ENCODE results near the gene CD80.

The CD80 gene

DNA sequence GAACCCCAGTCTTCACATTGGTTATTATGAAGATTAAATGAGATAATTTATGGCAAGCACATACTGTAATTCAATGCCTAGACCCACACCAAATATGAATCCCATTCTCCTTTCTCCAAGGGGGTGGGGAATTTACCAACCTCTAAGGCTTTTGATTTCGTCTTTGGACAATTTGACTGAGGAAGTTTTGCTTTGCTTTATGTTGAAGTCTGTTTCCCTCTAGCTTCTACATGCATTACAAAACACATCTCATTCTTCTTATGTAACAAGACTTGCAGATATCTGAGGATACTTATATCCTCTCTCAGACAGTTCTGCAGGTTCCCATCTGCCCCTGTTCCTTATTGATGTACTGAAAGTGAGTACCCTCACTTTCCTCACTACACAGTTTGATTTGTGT is 12.2 kb downstream of the CD80 start:
- DNase-seq: peak; percentile 48

DNA sequence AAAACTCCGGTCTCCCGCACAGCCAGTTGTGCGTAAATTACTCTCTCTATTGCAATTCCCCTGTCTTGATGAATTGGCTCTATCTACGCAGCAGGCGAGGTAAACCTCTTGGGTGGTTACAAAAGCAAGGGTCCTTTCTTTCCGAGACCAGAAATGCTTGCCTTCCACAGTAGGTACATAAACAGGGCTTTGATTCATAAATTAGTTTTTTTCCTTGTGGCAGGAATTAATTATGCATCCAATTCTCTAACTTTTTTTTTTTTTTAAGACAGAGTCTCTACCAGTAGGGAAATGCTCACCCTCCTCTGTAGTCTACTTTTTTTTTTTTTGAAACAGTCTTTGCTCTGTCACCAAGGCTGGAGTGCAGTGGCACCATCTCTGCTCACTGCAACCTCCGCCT is 16.3 kb downstream of the CD80 start:
- DNase-seq: no peak

DNA sequence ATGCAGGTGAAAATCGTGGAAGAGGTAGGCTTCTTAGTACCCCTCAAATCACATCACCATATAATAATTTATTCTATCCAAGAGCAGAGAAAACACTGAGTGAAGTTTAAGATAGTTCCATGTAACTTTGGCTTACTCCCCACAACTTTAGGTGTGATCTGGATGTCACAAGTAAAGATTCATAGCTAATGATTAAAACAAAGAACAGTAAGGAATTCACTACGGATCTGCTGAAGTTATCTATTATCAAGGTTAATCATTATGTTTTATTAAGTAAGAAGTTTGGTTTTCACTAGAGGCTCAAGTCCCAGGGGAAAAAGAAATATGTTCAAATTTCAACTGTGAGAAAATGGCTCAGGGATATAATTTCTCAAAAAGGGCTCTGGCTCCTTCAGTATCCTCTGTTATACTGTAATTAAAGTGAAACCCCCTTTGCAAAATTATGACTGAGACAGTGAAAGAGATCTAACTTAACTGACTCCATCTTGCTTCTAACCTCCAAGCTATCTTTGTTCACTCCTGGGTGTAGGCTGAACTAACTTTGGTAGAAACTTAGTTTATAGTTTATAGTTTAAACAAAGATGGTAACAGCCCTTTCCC is 17.1 kb downstream of the CD80 start:
- DNase-seq: no peak

GRCh38 chr3:119541547-119541946 is 17.9 kb downstream of the CD80 start:
- no peak for DNase-seq

DNA sequence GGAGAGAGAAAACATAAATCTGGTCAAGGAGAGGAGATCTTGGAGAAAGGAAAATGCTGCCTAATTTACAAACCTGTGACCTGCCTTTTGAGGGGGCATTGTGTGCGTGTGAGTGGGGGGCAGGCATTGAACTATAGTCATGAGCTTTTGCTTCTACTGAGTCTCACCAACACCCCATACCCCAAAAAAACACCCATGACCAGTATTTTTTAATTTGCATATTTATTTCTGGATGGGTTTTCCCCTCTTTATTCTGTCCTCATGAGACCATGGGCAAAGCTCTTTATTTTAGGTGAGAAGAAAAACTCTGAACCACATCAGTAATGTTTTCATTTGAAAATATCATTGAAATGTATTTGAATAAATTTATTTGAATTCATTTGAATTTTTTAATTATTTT is 20.6 kb downstream of the CD80 start:
- DNase-seq: no peak

- no peak for DNase-seq
Observed at GRCh38 chr3:119536757-119537156, 22.7 kb downstream of the CD80 start.

DNA sequence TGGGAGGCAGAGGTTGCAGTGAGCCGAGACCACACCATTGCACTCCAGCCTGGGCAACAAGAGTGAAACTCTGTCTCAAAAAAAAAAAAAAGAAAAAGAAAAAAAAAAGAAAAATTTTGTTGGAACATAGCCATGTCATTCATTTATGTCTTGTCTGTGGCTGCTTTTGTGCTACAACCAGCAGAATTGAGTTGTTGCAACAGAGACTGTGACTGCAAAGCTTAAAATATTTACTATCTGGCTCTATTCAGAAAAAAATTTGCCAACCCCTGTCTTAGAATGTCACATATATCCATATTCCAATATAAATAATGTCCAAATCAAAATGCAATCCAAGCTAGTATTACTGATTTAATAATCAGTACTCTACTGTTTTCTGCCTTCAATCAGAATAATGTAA is 25.1 kb downstream of the CD80 start:
- DNase-seq: no peak

- DNase-seq: no peak
Observed at GRCh38 chr3:119531151-119531550, 28.3 kb downstream of the CD80 start.

DNA sequence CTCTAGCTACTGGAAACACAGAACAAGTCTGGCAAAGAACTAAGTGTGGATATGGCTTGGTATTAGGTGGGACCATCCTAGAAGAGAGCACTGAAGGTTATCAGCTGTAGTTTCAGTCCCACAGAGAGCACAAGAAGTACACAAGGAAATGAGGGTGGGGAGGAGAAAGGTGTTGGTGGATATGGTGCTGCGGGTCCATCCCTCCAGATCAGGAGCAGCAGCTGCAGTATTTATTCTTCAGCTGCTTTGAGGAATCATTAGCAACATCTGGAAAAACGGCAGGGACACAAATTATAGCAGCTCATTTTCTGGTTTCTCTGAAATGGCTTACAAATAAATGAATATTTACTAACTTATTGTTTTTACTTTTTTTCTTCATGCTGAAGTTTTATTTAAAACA is 29.0 kb downstream of the CD80 start:
- DNase-seq: no peak

DNA sequence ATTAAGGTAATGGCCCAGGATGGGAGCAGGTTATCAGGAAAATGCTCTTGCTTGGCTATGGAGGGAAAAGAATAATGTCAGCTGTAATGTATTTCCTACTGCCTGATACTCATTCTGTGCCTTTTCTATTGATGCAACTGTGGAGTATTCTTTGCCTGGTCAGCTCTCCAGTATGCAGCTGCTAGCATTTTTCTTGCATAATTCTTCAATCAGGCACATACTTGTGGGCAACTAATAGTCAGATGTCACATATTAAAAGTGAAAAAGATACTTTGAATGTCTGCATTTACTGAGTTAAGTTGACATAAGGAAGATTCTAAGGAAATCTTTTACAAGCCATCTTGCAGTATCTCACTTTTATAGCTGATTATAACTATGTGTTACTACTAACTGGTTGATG is 29.5 kb downstream of the CD80 start:
- DNase-seq: no peak

GRCh38 chr3:119527714-119528113 is 31.7 kb downstream of the CD80 start:
- no peak for DNase-seq

DNA sequence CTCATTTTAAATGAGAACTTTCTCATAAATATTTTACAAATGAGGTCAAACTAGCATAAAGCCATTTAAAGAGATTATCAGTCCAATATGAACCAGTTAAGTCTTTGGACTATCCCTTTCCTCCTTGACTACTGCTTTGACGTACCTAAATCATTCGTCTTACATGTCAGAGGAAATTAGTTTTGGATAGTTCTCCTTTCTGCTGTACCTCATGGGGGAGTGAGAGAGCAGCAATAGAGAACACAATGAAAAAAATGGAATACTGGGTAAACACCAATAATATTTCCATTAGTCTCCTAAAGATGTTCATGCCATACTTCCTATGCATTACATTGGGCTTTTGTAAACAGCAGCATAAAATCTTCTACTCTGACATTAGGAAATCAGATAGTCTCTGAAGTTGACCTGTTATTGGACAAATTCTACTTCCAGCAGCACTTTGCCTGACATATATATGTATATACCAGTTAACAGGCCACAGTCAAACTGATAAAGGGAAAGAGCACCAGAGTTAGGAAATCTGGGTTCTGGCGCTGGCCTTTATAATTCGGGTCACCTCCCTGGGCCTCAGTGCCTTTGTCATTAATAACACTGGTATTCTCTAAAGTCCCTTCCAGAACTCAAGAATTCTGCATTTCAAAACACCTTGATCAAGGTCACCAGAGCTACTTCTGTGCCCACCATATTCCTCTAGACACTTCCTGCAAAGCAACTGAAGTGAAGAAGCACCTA is 34.3 kb downstream of the CD80 start:
- peak; percentile 51 for DNase-seq

- DNase-seq: no peak
Observed at GRCh38 chr3:119518026-119518425, 41.4 kb downstream of the CD80 start.

DNA sequence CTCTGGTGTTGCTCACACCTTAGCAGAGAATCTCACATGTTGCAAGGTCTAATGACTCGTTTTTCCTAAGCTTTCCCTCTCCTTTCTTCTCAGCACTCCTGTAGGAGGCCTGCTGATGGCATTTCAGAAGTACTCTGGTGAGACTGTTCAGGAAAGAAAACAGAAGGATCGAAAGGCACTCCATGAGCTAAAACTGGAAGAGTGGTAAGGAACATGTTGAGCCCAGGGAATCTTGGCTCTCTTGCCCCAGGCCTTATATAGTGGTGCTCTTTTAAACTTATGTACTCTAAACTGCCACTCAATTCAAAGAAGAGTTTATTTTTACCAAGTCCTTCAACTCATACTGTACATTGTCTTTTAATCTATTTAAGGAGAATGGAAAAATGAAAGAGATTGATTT is 42.3 kb downstream of the CD80 start:
- DNase-seq: no peak

DNA sequence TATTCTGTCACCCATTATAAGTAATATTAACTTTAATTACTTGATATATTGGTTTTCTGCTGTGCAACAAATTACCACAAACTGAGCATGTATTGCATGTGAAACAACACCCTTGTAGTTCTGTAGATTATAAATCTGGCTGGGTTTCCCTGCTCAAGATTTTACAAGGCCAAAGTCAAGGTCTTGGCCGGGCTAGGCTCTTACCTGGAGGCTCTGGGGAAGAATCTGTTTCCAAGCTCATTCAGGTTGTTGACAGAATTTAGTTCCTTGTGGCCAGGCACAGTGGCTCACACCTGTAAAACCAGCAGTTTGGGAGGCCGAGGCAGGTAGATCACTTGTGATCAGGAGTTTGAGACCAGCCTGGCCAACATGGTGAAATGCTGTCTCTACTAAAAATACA is 44.8 kb downstream of the CD80 start:
- no peak for DNase-seq

DNA sequence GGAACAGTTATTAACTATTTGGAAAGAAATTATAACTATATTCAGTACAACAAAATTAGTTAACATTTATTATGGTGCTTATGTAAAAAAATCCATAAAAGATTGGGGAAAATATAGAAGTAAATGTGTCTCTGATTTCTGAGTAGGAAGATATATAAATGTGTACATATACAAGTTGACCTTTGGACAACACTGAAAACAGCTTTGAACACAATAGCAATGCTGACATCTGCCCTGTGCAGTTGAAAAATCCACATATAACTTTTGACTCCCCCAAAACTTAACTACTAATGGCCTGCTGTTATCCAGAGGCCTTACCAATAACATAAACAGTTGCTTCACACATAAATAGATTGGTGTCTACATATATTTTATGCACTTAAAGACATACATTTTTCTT is 48.7 kb downstream of the CD80 start:
- no peak for DNase-seq

DNA sequence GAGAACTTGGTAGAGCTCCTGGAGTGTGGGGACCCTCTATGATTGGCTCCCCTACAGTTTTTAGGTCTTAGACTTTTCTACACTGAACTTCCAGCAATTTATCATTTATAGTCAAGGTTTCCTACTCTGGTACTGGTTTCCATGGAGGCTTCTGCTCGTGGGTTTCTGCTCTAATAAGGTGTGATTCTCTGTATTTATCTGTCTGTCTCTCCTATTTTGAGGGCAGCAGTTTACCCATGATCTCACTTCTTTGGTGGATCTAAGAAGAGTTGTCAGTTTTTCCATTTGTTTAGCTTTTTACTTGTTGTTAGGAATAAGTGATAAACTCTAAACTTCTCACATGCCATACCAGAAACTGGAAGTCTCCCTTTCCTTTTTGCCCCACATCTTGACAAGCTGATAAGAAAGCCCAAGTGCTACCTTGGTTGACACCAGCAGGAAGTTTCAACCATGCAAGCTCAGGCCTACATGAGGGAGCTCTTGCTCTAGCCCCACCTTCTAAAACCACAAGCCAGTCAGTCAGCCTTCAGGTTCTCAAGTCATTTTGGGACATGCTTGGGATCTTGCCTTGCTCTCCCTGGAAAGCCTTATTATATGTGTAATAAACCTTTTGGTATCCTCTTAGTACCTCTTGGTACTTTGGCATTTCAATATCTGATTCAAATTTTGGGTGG is 51.1 kb downstream of the CD80 start:
- DNase-seq: no peak

- no peak for DNase-seq
Observed at GRCh38 chr3:119507404-119507803, 52.0 kb downstream of the CD80 start.

GRCh38 chr3:119506631-119507030 is 52.8 kb downstream of the CD80 start:
- peak; percentile 61 for DNase-seq

GRCh38 chr3:119500901-119501300 is 58.5 kb downstream of the CD80 start:
- no peak for DNase-seq

DNA sequence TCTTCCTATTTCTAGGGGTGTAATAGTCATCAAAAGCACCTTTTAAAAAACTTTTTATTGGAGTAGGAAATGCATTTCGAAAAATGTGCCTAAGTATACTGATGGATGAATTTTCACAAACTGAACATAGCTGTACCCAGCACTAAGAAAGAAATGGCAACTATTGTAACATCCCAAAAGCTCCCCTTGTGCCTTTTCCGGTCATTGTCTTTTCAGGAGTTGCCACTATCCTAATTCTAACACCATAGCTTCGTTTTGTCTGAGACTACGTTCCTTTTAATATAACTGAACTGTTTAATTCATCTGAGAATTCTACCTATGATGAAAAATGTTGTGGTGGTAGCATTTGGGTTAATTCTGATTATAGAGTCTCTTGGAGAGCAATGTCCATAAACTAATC is 59.1 kb downstream of the CD80 start:
- no peak for DNase-seq

- DNase-seq: peak; percentile 98
Observed at GRCh38 chr3:119498186-119499011, 61.0 kb downstream of the CD80 start, which contains the start of gene TIMMDC1. Gene TIMMDC1 (plus strand): TSS chr3:119498547. CDS start chr3:119498734, 187 bp downstream.

DNA sequence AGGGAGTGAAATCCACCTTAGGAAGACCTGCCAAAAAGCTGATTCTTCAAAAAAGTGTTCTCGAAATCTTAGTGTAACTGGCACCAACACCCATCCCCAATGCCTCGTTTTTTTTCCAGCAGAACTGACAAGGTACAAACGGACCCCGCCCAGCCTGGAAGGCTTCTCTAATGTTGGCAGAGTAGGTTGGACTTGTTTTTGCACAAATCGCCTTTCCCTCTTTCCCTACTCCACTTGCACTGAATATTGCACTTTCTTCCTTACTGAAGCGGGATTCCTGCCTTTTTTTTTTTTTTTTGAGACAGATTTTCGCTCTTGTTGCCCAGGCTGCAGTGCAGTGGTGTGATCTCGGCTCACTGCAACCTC is 61.6 kb downstream of the CD80 start:
- DNase-seq: no peak

GRCh38 chr3:119494597-119494996 is 64.8 kb downstream of the CD80 start:
- DNase-seq: no peak

All from suppressor macrophage treated with lipopolysaccharide for 4 hours (primary cell).